GM20000 (cell line): Measurements from ENCODE around the gene GRAMD2B.
"Not testable (repeated sequence)": the region's sequence is repeated elsewhere in the genome, so short reads cannot be mapped to it uniquely, and the experiment has no call there.

ENCODE experiments used
- DNase-seq: peaks from one replicate; pipeline ENCODE4 v3.0.0; 2012; ENCODE audit warnings: low spot score
- TF ChIP-seq, protein P1 (sequence below): IDR thresholded peaks from 2 replicates; pipeline ENCODE4 v1.5.1; 2012; ENCODE audit warnings: mild to moderate bottlenecking, control low read depth; ENCODE audit errors: extremely low read depth, missing control alignments

GRAMD2B gene

DNA sequence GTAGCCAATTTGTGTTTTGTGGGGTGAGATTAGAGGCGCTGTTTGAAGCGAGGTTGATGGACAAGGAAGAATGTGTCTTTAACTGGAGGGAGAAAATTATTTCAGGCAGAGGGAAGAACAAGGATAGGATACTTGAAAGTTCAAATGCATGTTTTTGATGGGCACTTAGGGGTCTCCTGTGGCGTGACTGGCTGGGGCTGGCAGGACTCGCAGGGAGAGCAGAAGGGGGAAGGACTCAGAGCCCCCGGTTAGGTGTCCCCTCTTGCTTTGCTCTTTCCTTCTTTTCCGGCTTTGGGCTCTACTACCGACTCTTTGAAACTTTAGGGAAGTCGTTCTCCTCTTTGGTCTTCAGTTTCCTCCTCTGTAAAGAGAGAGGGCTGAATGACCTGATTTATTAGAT is 12.1 kb downstream of the GRAMD2B start:
- TF ChIP-seq, protein P1, sequence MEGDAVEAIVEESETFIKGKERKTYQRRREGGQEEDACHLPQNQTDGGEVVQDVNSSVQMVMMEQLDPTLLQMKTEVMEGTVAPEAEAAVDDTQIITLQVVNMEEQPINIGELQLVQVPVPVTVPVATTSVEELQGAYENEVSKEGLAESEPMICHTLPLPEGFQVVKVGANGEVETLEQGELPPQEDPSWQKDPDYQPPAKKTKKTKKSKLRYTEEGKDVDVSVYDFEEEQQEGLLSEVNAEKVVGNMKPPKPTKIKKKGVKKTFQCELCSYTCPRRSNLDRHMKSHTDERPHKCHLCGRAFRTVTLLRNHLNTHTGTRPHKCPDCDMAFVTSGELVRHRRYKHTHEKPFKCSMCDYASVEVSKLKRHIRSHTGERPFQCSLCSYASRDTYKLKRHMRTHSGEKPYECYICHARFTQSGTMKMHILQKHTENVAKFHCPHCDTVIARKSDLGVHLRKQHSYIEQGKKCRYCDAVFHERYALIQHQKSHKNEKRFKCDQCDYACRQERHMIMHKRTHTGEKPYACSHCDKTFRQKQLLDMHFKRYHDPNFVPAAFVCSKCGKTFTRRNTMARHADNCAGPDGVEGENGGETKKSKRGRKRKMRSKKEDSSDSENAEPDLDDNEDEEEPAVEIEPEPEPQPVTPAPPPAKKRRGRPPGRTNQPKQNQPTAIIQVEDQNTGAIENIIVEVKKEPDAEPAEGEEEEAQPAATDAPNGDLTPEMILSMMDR: no peak
- DNase-seq: no peak

GRCh38 chr5:126435714-126436113 is 12.5 kb downstream of the GRAMD2B start:
- DNase-seq: no peak
- TF ChIP-seq, protein P1: no peak

DNA sequence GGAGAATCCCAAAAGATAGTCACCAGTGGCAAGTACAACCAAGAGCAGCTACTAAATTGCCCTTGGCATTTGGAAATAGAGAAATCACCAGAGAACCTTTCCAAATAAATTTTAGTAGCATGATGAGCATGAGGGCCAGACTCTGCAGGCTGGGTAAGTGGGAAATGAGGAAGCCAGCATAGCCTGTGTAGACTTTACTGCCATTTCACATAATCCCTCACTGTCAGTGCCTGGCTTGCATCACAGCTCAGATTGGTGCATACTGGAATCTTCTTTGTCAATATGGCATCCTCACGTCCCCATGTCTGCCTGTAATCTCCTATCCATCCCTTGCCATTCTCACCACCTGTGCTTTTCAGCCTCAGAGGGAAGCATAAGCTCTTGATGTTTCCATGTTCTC is 14.5 kb downstream of the GRAMD2B start:
- TF ChIP-seq, protein P1: no peak
- DNase-seq: no peak

DNA sequence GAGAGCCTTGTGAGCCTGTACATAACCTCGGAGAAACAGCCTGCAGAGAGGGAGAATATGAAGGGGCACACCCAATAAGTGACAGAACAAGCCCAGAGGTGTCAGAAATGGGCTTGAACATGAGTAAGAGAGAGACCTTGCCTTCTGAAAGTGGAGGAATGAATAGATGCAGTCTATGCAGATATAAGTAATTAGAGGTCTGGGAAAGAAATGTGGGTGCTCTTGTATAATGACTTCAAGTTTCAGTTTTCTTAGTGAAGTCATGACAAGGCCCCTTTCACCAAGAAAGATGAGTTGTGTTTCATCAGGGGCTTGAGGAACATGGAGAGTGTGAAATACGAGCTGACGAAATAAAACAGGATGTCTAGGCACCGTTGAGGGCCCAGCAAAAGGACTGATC is 15.1 kb downstream of the GRAMD2B start:
- peak; percentile 69 for DNase-seq
- TF ChIP-seq, protein P1: no peak

DNA sequence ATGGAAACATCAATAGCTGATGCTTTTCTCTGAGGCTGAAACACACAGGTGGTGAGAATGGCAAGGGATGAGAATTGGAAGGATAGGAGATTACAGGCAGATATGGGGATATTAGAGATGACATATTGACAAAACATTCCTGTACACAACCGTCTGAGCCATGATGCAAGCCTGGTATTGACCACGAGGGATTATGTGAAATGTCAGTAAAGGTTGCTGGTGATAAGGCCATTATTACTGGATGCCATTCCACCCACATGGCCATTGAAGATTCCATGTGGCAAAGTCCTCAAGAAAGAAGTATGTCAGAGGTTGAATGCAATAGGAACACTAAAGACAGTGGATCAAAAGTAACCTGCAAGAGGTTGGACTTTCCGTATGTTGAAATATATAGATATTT is 15.7 kb downstream of the GRAMD2B start:
- TF ChIP-seq, protein P1: no peak

DNA sequence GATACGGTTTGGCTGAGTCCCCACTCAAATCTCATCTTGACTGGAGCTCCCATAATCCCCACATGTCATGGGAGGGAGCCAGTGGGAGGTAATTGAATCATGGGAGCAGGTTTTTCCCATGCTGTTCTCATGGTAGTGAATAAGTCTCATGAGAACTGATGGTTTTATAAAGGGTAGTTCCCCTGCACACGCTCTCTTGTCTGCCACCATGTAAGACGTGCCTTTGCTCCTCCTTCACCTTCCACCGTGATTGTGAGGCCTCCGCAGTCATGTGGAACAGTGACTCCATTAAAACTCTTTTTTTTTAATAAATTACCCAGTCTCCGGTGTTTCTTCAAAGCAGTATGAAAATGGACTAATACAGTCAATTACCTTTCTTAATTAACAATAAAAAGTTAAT is 16.5 kb downstream of the GRAMD2B start:
- DNase-seq: not testable (repeated sequence)

More for the DNA sequence above, 15.7 kb downstream of the GRAMD2B start:
- no peak for DNase-seq

GRCh38 chr5:126441230-126441629 is 18.0 kb downstream of the GRAMD2B start:
- TF ChIP-seq, protein P1: no peak
- DNase-seq: no peak

- DNase-seq: peak; percentile 51
- TF ChIP-seq, protein P1: no peak
Measured at GRCh38 chr5:126443374-126443851, 20.2 kb downstream of the GRAMD2B start.
